Measurements from ENCODE around the gene KLK8. TPM values are rescaled to one million over a fixed set of nuclear protein-coding genes. Genes with fewer than 3 reads are reported as not detected.
"Not testable (repeated sequence)": the region's sequence is repeated elsewhere in the genome, so short reads cannot be mapped to it uniquely, and the experiment has no call there.

The KLK8 gene
- polyA plus RNA-seq, 4 donors = 2.3 to 3.4 (median 2.6) TPM

- DNase-seq (ENCODE audit: low read depth in 4 of 4, low spot score in 3 of 4) = not testable (repeated sequence)
Observed at GRCh38 chr19:50984416-50984815, 17.0 kb downstream of the KLK8 start.

GRCh38 chr19:50983625-50984292 is 17.6 kb downstream of the KLK8 start, which contains the start of gene KLK7:
TSS of gene KLK7 (minus strand) at chr19:50983917. CDS start at chr19:50982399, 1,518 bp downstream.
- DNase-seq (ENCODE audit: low read depth in 4 of 4, low spot score in 3 of 4) = no peak

- DNase-seq (ENCODE audit: low read depth in 4 of 4, low spot score in 3 of 4) = no peak
Observed at GRCh38 chr19:50982186-50982585, 19.2 kb downstream of the KLK8 start.

- DNase-seq (ENCODE audit: low read depth in 4 of 4, low spot score in 3 of 4) = no peak
Observed at GRCh38 chr19:50981587-50982146, 19.7 kb downstream of the KLK8 start.

DNA sequence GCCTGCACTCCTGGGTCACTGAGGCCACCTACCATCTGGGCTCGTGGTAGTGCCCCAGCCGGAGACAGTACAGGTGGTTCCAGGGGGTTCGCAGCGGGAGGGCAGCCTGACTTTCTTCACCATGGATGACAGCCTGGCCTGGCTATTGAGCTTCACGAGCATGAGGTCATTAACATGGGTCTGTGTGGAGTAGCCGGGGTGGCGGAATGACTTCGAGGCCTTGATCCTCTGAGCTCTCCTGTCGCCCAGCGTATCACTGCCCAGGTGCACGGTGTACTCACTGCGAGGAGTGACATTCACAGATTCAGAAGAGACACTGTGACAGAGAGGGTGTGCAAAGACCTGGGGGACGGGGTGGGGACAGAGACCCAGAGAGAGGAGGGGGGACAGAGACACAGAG is 21.2 kb downstream of the KLK8 start:
- no peak for DNase-seq (ENCODE audit: low read depth in 4 of 4, low spot score in 3 of 4)

GRCh38 chr19:50979758-50980157 is 21.6 kb downstream of the KLK8 start:
- no peak for DNase-seq (ENCODE audit: low read depth in 4 of 4, low spot score in 3 of 4)

- no peak for DNase-seq (ENCODE audit: low read depth in 4 of 4, low spot score in 3 of 4)
Observed at GRCh38 chr19:50978772-50979390, 22.5 kb downstream of the KLK8 start.

GRCh38 chr19:50977626-50978025 is 23.8 kb downstream of the KLK8 start:
- DNase-seq (ENCODE audit: low read depth in 4 of 4, low spot score in 3 of 4) = no peak

DNA sequence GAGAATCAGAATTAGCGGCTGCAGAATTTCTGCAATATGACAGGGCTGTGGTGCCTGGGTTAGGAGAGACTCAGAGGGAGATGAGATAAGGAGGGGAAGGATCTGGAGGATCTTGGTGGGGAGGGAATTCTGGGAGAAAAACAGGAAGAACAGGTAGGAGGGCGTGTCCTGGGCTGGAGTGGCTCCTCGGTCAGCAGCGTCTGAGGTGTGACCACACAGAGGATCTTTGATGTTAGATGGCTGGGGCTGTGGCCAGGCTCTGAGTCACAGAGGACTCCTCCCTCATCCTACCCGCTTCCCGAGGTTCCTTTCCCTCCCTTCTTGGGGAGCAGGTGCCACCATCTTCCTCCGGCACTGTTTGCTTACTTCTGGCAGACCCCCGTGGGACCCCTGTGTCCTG is 25.6 kb downstream of the KLK8 start:
- DNase-seq (ENCODE audit: low read depth in 4 of 4, low spot score in 3 of 4) = no peak

DNA sequence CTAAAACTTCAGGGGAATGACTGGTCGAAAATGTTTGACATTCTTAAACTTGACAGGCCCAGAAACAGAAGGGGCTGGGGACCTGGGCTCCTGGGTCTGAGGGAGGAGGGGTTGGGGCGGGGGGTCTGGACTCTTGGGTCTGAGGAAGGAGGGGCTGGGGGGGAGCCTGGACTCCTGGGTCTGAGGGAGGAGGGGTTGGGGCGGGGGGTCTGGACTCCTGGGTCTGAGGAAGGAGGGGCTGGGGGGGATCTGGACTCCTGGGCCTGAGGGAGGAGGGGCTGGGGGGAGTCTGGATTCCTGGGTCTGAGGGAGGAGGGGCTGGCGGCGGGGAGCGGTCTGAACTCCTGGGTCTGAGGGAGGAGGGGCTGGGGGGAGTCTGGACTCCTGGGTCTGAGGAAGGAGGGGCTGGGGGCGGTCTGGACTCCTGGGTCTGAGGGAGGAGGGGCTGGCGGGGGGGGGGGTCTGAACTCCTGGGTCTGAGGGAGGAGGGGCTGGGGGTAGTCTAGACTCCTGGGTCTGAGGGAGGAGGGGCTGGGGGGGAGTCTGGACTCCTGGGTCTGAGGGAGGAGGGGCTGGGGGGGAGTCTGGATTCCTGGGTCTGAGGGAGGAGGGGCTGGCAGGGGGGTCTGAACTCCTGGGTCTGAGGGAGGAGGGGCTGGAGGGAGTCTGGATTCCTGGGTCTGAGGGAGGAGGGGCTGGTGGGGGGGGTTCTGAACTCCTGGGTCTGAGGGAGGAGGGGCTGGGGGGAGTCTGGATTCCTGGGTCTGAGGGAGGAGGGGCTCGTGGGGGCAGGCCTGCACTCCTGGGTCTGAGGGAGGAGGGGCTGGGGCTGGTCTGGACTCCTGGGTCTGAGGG is 26.5 kb downstream of the KLK8 start:
- no peak for DNase-seq (ENCODE audit: low read depth in 4 of 4, low spot score in 3 of 4)

DNA sequence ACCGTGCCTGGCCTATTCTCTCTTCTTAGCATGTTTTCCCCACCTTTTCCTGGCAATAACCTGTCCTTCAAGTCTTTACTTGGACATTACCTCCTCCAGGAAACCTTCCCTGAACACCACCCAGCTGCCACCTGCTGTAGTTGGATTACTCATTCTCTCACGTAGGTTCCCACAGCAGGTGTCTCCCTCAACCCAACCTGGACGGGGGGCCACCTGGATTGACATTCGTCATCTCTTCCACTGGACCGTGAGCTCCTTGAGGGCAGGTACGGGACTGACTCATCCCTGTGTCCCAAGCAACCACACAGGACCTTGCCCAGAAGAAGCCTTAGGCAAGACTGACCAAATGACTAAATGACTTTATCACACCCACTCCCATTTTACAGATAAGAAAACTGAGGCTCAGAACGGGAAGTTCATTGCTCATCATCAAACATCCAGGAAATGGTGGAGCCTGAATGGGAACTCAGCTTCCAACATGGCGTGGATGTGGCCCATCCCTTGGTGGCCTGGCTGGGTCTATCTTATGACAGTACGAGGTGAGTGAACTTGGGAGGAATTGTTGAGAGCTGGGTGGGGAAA is 28.5 kb downstream of the KLK8 start:
- DNase-seq (ENCODE audit: low read depth in 4 of 4, low spot score in 3 of 4) = no peak

DNA sequence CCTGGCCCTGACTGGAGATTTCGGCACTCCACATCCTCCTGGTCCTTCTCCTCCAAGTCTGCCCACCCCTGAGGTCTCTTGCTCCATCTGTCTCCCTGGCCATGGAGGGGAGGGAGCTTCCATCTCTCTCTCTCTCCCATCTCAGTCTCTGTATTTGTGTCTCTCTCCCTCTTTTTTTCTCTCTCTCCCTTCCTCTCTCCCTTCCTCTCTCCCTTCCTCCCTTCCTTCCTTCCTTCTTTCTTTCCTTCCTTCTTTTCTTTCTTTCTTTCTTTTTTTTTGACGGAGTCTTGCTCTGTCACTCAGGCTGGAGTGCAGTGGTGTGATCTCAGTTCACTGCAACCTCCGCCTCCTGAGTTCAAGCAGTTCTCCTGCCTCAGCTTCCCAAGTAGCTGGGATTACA is 31.6 kb downstream of the KLK8 start:
- not testable (repeated sequence) for DNase-seq (ENCODE audit: low read depth in 4 of 4, low spot score in 3 of 4)

GRCh38 chr19:50969413-50969760 is 32.0 kb downstream of the KLK8 start, which contains the start of gene KLK6:
TSS of gene KLK6 (minus strand) at chr19:50969591. CDS start at chr19:50968104, 1,487 bp downstream.
- no peak for DNase-seq (ENCODE audit: low read depth in 4 of 4, low spot score in 3 of 4)

DNA sequence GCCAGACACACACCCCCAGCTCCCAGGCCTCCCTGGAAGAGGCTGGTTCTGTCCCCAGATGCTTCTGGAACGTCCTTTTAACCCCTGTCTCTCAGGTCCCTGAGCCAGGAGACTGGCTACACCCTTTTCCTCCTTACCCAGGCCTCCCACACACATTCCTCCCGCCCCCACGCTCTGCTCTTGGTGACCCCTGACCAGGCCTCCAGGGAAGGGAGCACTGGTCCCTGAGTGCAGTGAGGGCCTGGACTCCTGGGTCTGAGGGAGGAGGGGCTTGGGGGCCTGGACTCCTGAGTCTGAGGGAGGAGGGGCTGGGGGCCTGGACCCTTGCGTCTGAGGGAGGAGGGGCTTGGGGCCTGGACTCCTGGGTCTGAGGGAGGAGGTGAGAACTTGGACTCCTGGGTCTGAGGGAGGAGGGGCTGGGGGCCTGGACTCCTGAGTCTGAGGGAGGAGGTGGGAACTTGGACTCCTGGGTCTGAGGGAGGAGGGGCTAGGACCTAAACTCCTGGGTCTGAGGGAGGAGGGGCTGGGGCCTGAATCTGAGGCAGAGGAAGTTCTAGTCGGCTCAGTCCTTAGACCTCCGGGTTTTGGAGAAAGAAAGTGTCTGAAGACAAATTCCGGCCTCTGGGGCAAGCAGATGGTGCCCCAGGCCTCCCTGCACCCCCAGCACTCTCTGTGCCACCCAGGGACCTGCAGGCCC is 32.5 kb downstream of the KLK8 start:
- no peak for DNase-seq (ENCODE audit: low read depth in 4 of 4, low spot score in 3 of 4)

GRCh38 chr19:50967929-50968715 is 33.3 kb downstream of the KLK8 start:
- DNase-seq (ENCODE audit: low read depth in 4 of 4, low spot score in 3 of 4) = no peak

- no peak for DNase-seq (ENCODE audit: low read depth in 4 of 4, low spot score in 3 of 4)
Observed at GRCh38 chr19:50964266-50964665, 37.1 kb downstream of the KLK8 start.

GRCh38 chr19:50963381-50963780 is 38.0 kb downstream of the KLK8 start:
- DNase-seq (ENCODE audit: low read depth in 4 of 4, low spot score in 3 of 4) = no peak

DNA sequence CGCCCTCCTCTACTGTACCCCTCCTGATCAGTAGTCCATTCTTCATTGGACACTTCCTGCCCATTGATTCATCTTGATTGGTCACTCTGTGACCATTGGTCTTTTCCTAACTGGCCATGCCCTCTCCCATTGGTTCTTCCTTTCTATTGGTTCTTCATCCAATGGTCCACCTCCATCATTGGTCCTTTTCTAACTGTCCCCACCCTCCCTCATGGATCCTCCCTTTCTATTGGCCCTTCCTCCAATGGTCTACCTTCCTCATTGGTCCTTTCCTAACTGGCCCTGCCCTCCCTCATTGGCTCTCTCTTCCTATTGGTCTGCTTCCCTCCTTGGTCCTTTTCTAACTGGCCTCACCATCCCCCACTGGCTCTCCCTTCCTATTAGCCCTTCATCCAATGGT is 39.2 kb downstream of the KLK8 start:
- DNase-seq (ENCODE audit: low read depth in 4 of 4, low spot score in 3 of 4) = no peak

- DNase-seq (ENCODE audit: low read depth in 4 of 4, low spot score in 3 of 4) = no peak
Observed at GRCh38 chr19:50959731-50960500, 41.5 kb downstream of the KLK8 start.

Data from right renal pelvis (tissue), 4 donors.